AML-193 (cell line): ENCODE measurements around the gene ERCC1.

Experiments
- DNase-seq, 2 experiments: peaks; one replicate each; lab custom pipeline; 2025; lab: John Stamatoyannopoulos, UW

ERCC1 gene

DNA sequence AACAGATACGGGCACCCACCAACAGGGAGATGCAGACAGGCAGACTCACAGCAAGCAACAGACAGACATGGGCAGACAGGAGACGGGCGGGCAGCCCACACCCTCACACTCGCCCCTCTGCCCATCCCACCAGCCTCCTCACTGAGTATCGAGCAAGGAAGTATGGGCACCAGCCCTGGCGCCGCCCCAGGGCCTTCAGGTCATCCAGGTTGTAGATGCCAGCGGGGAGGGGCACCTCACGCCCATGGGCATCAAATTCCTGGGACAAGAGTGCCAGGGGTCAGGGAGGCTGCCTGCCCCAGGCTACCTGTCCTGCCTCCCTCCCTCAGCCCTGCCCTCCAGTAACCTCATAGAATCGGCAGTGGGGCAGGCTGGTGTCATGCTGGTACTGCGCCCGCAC lies 59.0 kb downstream of the ERCC1 start:
- DNase-seq: no peak

DNA sequence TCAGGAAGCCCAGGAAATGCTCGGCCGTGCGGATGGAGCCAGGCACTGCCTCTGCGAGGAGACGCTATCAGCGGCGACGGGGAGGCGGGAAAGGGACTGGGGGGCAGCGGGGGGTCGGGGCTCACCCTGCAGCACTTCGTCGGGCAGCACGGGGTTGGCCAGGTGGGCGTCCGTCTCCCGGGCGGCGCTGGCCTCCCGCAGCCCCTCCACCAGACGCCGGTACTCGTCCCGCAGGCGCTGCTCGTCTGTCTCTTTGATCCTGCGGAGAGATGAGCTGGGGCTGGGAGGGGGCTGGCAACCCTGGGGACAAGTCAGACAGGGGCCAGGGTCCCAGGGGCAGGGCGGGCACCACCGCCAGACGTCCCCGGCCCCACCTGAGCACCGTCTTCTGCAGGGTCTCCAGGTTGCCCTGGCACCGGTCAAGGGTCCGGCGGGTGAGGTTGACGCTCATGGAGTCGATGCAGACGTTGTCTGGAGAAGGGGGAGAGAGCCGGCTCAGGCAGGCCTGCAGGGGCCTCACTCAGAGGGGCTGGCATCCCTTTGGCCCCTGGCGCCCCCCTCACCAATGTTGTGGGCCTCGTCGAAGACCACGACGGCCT lies 59.8 kb downstream of the ERCC1 start:
- DNase-seq: no peak

GRCh38 chr19:45362291-45362690 lies 61.4 kb downstream of the ERCC1 start:
- DNase-seq: no peak

DNA sequence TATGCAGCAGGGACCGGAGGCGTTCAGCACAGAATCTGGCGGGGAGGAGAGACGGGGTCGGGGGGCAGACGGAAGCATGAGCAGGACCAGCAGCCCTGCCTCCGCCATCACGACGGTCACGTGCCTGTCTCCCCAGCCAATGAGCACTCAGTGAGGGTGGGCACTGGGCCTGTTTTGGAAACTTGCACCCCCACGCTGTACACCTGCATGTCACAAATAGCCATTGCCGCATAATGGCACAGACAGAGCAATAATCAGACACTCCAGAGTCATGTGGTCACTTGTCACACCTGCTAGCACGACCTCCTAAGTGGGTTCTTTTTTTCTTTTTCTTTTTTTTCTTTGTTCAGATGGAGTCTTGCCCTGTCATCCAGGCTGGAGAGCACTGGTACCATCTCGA lies 62.1 kb downstream of the ERCC1 start:
- DNase-seq: no peak

- DNase-seq: no peak
Measured at GRCh38 chr19:45358213-45358792, 65.4 kb downstream of the ERCC1 start.

GRCh38 chr19:45357445-45357783 lies 66.3 kb downstream of the ERCC1 start:
- no peak for DNase-seq
